Fibroblast of villous mesenchyme (primary cell): ENCODE data around the gene SNRNP200. TPM values are rescaled to one million over a fixed set of nuclear protein-coding genes. Genes with fewer than 3 reads are reported as not detected.
A peak's percentile ranks its signal among the peaks of the same experiment; 100 is the strongest.

Source experiments
- DNase-seq: peaks from one replicate; pipeline ENCODE4 v3.0.0-alpha.2; 2010; ENCODE audit warnings: low read depth
- H3K4me3 ChIP-seq: 2 replicates; pipeline ENCODE4 v1.5.1; 2011; ENCODE audit warnings: low read depth, mild to moderate bottlenecking, low read length
- total RNA-seq: library from RNA; depleted of rRNA; stranded (reverse); fragments of >200 nt; gene quantifications from 2 replicates; pipeline ENCODE4 v1.2.3, GENCODE V29; 2012
- TF ChIP-seq, protein P1 (sequence below): IDR thresholded peaks from 2 replicates; pipeline ENCODE4 v1.5.1; 2012; ENCODE audit warnings: low read depth, mild to moderate bottlenecking, low read length; ENCODE audit not compliant: insufficient read depth

The SNRNP200 gene
- 39.6 and 39.7 TPM in 2 replicates for total RNA-seq

DNA sequence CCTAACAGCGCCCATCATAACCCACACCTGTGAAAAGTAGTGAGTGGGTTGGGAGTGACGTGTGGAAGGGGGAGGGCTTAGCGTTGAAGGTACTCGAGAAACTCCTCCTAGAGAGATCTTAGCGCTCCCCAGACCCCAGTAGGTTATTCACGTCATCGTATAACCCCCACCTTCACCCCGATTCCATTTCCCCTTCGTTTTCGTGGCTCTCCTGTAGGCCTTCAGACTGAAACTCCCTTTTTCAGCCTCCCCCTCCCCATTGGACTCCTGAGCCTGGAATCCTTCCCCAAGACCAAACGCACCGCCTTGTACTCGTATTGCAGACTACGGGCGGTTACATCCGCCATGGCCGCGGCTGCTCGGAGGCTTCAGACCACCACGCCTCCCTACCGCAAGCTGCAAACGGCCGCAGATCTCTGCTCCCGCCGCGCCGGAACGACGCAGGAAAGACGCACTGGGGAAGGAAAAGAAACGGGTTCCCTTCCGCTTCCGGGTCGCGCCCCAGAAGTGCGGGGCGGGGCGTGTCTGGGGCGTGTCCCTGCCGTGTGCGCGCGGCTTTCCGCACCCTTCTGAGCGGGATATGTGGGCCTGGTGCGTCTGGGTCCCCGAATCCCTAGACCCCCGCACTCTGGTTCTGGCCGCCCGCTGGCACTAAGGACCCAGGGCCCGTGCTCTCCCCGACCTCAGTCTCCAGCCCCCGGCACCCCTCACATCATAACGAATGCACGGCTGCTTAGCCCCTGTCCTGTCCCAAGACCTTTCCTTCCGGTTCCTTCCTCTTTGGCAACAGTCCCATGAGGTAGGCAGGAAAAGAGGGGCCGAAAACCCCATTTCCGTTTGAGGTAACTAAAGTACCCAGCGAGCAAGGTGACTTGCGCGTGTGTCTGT lies at the start of gene SNRNP200:
Gene SNRNP200, minus strand, starts transcription at position 456 of the 888 bp plus-strand sequence. Its CDS starts 109 bp downstream, at position 347.
- peak; percentile 81 for DNase-seq
- peak within 1 kb of the TSS; percentile 95 for H3K4me3 ChIP-seq
- TF ChIP-seq, protein P1, sequence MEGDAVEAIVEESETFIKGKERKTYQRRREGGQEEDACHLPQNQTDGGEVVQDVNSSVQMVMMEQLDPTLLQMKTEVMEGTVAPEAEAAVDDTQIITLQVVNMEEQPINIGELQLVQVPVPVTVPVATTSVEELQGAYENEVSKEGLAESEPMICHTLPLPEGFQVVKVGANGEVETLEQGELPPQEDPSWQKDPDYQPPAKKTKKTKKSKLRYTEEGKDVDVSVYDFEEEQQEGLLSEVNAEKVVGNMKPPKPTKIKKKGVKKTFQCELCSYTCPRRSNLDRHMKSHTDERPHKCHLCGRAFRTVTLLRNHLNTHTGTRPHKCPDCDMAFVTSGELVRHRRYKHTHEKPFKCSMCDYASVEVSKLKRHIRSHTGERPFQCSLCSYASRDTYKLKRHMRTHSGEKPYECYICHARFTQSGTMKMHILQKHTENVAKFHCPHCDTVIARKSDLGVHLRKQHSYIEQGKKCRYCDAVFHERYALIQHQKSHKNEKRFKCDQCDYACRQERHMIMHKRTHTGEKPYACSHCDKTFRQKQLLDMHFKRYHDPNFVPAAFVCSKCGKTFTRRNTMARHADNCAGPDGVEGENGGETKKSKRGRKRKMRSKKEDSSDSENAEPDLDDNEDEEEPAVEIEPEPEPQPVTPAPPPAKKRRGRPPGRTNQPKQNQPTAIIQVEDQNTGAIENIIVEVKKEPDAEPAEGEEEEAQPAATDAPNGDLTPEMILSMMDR = no peak

DNA sequence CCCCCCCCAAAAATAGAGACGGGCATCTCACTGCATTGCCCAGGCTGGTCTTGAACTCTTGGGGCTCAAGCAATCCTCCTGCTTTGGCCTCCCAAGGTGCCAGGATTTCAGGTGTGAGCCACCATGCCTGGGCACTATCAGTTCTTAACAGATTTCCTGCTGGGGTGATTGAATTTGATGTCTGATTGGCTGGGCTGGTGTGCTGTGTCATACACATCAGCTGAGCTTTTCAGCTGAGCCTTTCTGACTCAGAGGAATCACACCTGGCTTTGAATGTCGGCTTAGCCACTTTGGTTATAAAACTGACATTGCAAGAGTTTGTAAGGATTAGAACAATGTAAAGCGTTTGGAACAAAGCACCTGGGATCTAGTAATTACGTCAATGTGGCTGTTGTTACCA lies 49.1 kb upstream of the SNRNP200 start:
- H3K4me3 ChIP-seq = no peak overlapping the region
- DNase-seq = no peak
- TF ChIP-seq, protein P1 = no peak

DNA sequence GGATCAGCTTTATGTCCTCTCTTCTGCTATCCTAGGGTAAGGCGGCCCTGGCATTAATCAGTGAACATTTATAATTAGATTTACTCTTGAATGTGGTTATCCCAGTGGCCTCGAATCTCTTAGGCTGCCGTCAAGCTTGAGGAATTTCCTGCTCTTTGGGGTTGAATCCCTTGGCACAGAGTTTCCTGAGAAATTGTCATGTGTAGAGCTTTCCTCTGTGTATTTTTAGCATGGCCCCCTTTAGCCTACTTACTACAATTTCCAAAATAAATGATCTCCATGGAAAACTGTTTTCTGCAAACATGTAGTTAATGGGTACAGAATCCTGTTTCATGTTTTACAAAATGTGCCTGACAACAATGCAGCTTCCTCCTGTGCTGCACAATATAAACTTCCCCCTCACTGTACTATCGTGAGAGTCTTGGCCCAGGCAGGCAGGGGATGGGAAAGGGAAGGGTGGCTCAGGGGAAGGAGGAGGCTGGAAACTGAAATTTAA lies 48.3 kb upstream of the SNRNP200 start:
- TF ChIP-seq, protein P1 = no peak
- H3K4me3 ChIP-seq = no peak overlapping the region
- no peak for DNase-seq

DNA sequence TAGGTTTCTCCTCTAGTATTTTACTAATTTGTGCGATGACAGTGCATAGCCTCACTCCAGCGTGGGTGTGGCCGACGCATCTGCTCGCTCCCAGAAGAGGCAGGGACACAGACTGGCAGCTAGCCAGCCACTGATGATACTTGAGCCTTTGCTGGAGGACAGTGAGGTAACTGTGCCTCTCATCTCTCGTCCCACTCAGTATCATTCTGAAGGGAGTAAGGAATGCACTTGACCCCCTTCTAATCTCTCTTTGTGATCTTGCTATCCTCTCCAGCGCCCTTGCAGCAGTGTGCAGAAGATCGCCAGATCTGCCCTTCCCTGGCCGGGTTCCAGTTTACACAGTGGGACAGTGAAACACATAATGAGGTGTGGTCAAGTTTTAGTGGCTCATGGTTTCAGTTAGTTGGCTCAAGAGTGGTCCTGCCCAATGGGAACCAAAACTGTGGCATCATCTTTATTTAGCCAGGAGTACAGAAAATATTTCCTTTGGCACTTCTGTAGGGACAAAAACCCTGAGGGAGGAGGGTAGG lies 47.8 kb upstream of the SNRNP200 start:
- DNase-seq = peak; percentile 71
- TF ChIP-seq, protein P1 = no peak
- no peak overlapping the region for H3K4me3 ChIP-seq

DNA sequence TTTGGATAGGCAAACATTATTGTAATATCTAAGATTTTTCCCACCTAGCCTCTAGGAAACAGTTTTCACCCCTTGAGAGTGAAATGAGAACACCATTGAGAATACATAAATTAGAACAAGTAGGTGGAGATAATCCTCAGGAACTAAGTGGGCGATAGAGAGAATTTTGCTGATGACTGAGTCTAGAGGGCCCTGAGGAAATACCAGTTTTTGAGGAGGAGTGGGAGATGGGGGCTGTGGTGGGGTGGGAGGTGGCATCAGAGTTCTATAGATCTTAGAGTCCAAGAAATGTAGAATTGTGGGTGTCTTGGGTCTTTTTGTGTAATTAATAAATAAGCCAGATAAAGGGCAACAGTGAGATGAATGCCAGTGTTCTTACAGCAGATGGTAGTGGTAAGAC lies 42.0 kb upstream of the SNRNP200 start:
- DNase-seq = no peak
- TF ChIP-seq, protein P1 = no peak
- H3K4me3 ChIP-seq = no peak overlapping the region

DNA sequence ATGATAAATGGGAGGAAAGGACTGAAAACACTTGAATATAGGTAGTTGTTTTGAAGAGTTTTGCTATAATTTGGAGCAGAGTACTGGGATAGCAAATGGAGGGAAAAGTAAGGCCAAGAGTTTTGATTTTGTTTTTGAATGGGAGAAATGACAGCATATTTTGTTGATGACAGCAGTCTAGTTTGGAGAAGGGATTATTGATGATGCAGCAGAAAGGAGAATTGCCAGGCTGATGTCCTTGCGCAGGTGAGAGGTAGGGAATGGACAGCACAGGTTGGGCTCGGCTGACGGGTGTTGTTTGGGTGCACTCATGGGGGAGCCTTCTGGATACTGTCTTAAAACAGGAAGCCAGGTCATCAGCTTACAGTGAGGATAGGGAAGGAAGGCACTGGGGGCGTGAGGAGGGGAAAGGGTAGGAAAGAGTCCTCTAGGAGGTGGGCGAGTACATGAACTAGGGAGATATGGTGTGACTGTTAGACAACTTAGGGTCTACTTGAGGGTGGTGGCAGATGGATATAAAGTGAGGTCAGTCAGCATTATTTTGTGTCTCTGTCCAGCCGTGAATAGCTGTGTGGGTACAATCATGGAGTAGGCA lies 40.6 kb upstream of the SNRNP200 start:
- no peak overlapping the region for H3K4me3 ChIP-seq

More for the DNA sequence above, 40.6 kb upstream of the SNRNP200 start:
- DNase-seq = no peak
- TF ChIP-seq, protein P1 = no peak
